Measurements from ENCODE around the gene NBPF1. TPM values are rescaled to one million over a fixed set of nuclear protein-coding genes. Genes with fewer than 3 reads are reported as not detected.

Gene NBPF1
- total RNA-seq, 2 experiments from 2014 or later, result 15.0 to 15.9 TPM

DNA sequence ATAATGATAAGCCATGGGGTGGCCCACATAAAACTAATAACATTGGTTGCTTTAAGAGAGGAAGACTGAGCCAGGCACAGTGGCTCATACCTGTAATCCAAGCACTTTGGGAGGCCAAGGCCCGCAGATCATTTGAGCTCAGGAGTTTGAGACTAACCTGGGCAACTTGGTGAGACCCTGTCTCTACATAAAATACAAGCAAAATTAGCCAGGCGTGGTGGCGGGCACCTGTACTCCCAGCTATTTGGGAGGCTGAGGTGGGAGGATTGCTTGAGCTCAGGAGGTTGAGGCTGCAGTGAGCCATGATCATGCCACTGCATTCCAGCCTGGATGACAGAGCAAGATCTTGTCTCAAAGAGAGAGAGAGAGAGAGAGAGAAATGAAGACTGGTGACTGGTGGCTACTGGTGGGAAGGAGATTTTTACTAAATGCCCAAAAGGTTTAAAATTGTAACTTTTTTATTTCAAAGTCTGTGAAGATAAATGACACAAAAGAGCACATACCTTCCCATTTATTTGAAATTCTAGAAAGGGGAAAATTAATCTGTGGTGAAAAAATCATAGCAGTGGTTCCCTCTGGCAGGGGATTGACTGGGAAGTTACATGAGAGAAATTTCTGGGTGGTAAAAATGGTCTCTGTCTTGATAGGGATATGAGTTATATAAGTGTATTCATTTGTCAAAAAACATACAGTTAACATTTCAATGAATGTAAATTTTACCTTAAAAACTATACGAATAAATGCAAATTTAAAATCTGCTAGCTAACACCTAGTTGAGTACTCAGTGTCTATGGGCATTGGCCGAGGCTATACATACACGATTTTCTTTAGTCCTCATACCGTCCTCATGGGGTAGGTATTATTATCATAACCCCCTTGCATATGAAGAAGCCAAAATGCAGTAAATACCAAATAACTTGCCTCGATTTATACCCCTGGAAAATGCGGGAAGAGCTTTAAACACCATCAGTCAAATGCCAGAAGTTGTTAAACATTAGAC is 2.2 kb upstream of the NBPF1 start:
- DNase-seq (no peak), ATAC-seq (ENCODE audit: poor library complexity) (no peak)
- H3K36me3 Mint-ChIP-seq (ENCODE audit: low read depth), result no peaks in the 10 kb centered on the region
- H3K9me3 Mint-ChIP-seq, result no peaks in the 10 kb centered on the region
- TF ChIP-seq, protein P1, sequence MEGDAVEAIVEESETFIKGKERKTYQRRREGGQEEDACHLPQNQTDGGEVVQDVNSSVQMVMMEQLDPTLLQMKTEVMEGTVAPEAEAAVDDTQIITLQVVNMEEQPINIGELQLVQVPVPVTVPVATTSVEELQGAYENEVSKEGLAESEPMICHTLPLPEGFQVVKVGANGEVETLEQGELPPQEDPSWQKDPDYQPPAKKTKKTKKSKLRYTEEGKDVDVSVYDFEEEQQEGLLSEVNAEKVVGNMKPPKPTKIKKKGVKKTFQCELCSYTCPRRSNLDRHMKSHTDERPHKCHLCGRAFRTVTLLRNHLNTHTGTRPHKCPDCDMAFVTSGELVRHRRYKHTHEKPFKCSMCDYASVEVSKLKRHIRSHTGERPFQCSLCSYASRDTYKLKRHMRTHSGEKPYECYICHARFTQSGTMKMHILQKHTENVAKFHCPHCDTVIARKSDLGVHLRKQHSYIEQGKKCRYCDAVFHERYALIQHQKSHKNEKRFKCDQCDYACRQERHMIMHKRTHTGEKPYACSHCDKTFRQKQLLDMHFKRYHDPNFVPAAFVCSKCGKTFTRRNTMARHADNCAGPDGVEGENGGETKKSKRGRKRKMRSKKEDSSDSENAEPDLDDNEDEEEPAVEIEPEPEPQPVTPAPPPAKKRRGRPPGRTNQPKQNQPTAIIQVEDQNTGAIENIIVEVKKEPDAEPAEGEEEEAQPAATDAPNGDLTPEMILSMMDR (IDR thresholded peaks at IDR 0.05), result no peak
- H3K27me3 Mint-ChIP-seq, result no peaks in the 10 kb centered on the region
- intact Hi-C loops (cut with DNase I, micrococcal nuclease), result loop anchor here in 1 of 2 experiments (2.0 to 10.0 kb wide), 5 partner anchors 121 to 327 kb away; partner anchors contain the start of genes CROCC, NECAP2 and SZRD1
- H3K4me1 ChIP-seq (ENCODE audit: insufficient read depth, low read length), result peaks cover 22% of the 10 kb centered on the region
- no peaks in the 10 kb centered on the region for H3K9me3 ChIP-seq (ENCODE audit: control insufficient read depth in 1 of 2, insufficient read depth in 1 of 2, low read length in 2 of 2)
- H3K27me3 ChIP-seq (ENCODE audit: control insufficient read depth in 1 of 2, insufficient read depth in 2 of 2, low read length in 2 of 2), result peaks cover 2 to 9% of the 10 kb centered on the region in 2 experiments
- no peak overlapping the region for H3K4me3 Mint-ChIP-seq
- no peak overlapping the region for H3K27ac ChIP-seq (ENCODE audit: low read depth in 1 of 2, low read length in 2 of 2)
- no peak overlapping the region for H3K4me3 ChIP-seq (ENCODE audit: low read length)
- H3K27ac Mint-ChIP-seq, result no peak overlapping the region
- H3K36me3 ChIP-seq (ENCODE audit: insufficient read depth, low read length), result peaks cover 14% of the 10 kb centered on the region
- no peaks in the 10 kb centered on the region for H3K4me1 Mint-ChIP-seq (ENCODE audit: low read depth)
- ChIA-PET POLR2A (interaction anchor here (0.6 to 1.9 kb wide), 3 partner anchors 18 to 336 kb away, joined by 3 to 7 read pairs (median 4); no protein-coding TSS in a partner anchor), CTCF (interaction anchor here (0.6 to 2.0 kb wide), 3 partner anchors 9 to 303 kb away, joined by 3 to 8 read pairs (median 3); no protein-coding TSS in a partner anchor)

DNA sequence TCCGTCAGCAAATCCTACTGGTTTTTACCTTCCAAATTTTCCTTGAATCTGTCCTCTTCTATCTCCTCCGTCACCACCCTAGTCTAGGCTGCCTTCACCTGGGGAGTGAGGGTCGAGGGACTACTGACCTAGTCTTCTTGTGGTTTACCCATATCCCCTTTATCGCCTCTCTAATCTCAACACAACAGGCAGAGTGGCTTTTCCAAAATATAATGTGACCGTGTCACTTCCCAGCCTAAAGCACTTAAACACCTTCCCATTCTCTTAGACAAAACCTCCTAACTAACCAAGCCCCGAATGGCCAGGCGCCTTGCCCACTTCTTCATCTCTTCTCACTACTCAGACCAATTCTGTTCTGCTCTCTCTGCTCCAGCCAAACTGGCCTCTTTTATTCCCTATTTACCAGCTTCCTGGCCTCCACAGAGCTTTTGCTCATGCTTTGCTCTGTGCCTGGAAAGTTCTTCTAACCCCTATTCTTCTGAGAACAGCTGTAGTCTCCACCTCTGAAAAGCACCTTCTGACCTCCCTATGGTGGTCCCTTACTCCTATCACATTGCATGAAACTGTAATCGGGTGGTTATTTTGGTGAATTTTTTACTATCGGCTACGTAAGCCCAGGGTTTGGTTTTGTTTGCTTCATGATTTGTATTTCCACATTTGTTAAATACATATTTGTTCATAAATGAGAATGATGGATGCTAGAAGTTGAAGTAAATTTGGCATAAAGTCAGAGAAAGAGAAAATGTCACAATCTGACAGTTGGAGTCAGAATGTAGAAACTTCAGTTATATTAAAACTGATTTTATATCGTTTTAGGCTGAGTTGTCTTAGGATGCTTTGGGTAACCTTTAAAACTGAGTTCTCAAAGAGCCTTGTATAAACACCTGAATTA is 1.2 kb upstream of the NBPF1 start:
- TF ChIP-seq, protein P1 (IDR thresholded peaks at IDR 0.05), result no peak
- H3K27me3 ChIP-seq (ENCODE audit: control insufficient read depth in 1 of 2, insufficient read depth in 2 of 2, low read length in 2 of 2), result peaks cover 2 to 9% of the 10 kb centered on the region in 2 experiments
- H3K4me1 ChIP-seq (ENCODE audit: insufficient read depth, low read length), result peaks cover 22% of the 10 kb centered on the region
- ChIA-PET POLR2A (interaction anchor here (0.7 to 1.9 kb wide), 4 partner anchors 126 to 337 kb away, joined by 3 to 7 read pairs (median 4); no protein-coding TSS in a partner anchor), CTCF (no interaction called here)
- intact Hi-C loops (cut with DNase I, micrococcal nuclease), result loop anchor here (2.0 to 10.0 kb wide), 6 partner anchors 120 to 407 kb away; partner anchors contain the start of genes CROCC (in 1 of the 2), NECAP2 (in 1 of the 2) and SZRD1 (in 1 of the 2)
- no peaks in the 10 kb centered on the region for H3K9me3 ChIP-seq (ENCODE audit: control insufficient read depth in 1 of 2, insufficient read depth in 1 of 2, low read length in 2 of 2)
- no peak overlapping the region for H3K27ac ChIP-seq (ENCODE audit: low read depth in 1 of 2, low read length in 2 of 2)
- H3K4me3 Mint-ChIP-seq, result no peak overlapping the region
- H3K36me3 Mint-ChIP-seq (ENCODE audit: low read depth), result no peaks in the 10 kb centered on the region
- no peak overlapping the region for H3K27ac Mint-ChIP-seq
- ATAC-seq (ENCODE audit: poor library complexity), result no peak
- no peaks in the 10 kb centered on the region for H3K9me3 Mint-ChIP-seq
- peak in 1 of 14 experiments; percentile 33 for DNase-seq
- no peaks in the 10 kb centered on the region for H3K27me3 Mint-ChIP-seq
- H3K4me3 ChIP-seq (ENCODE audit: low read length), result no peak overlapping the region
- peaks cover 10% of the 10 kb centered on the region for H3K36me3 ChIP-seq (ENCODE audit: insufficient read depth, low read length)
- H3K4me1 Mint-ChIP-seq (ENCODE audit: low read depth), result no peaks in the 10 kb centered on the region
